H1 (cell line): ENCODE measurements around the gene PRDM15.

ENCODE experiments used
- KDM1A ChIP-seq: fragments of 200-600, 300-600 bp; sonication (generic); IDR thresholded peaks from 2 replicates; pipeline ENCODE4 v1.7.1; 2016; ENCODE audit warnings: mild to moderate bottlenecking, low read length, borderline replicate concordance
- POLR2AphosphoS5 ChIP-seq: IDR thresholded peaks from 2 replicates; pipeline ENCODE4 v1.6.1; 2011; ENCODE audit warnings: low read depth, low read length
- RAD21 ChIP-seq, 2 experiments: IDR thresholded peaks in 1 of 2; conservative IDR thresholded peaks in 1 of 2; 2 replicates each; pipeline ENCODE4 v1.6.1; 2011; ENCODE audit warnings: low read depth in 2 of 2, low read length in 2 of 2, improper control_type of control experiment in 1 of 2, inconsistent platforms in 1 of 2, mild to moderate bottlenecking in 1 of 2, moderate library complexity in 1 of 2
- SIN3A ChIP-seq, 2 experiments: IDR thresholded peaks in 1 of 2; conservative IDR thresholded peaks in 1 of 2; 2 replicates each; pipeline ENCODE4 v1.6.1; 2011 to 2012; ENCODE audit warnings: low read length in 2 of 2, improper control_type of control experiment in 1 of 2, low read depth in 1 of 2, mild to moderate bottlenecking in 1 of 2
- TF ChIP-seq, protein P1 (sequence below), 3 experiments: IDR thresholded peaks; 1 replicate in 2 of 3; 2 replicates in 1 of 3; pipeline versions ENCODE4 v1.5.1 to v1.6.1; 2011; ENCODE audit warnings: low read length in 3 of 3, mild to moderate bottlenecking in 3 of 3, inconsistent platforms in 2 of 3, low read depth in 1 of 3, moderate library complexity in 1 of 3; ENCODE audit not compliant: insufficient read depth in 1 of 3; ENCODE audit errors: control extremely low read depth in 1 of 3

GRCh38 chr21:41850085-41850484 lies 29.1 kb downstream of the PRDM15 start:
- no peak for TF ChIP-seq POLR2AphosphoS5
- TF ChIP-seq, protein P1, sequence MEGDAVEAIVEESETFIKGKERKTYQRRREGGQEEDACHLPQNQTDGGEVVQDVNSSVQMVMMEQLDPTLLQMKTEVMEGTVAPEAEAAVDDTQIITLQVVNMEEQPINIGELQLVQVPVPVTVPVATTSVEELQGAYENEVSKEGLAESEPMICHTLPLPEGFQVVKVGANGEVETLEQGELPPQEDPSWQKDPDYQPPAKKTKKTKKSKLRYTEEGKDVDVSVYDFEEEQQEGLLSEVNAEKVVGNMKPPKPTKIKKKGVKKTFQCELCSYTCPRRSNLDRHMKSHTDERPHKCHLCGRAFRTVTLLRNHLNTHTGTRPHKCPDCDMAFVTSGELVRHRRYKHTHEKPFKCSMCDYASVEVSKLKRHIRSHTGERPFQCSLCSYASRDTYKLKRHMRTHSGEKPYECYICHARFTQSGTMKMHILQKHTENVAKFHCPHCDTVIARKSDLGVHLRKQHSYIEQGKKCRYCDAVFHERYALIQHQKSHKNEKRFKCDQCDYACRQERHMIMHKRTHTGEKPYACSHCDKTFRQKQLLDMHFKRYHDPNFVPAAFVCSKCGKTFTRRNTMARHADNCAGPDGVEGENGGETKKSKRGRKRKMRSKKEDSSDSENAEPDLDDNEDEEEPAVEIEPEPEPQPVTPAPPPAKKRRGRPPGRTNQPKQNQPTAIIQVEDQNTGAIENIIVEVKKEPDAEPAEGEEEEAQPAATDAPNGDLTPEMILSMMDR (IDR thresholded peaks at IDR 0.05; ENCODE audit: control extremely low read depth in 1 of 3, insufficient read depth in 1 of 3, low read depth in 1 of 3, low read length in 3 of 3): no peak
- no peak for TF ChIP-seq KDM1A
- TF ChIP-seq RAD21 (IDR thresholded peaks at IDR 0.05 in 1 of 2, conservative IDR thresholded peaks at IDR 0.05 in 1 of 2; ENCODE audit: low read depth in 2 of 2, low read length in 2 of 2): no peak
- TF ChIP-seq SIN3A (conservative IDR thresholded peaks at IDR 0.05 in 1 of 2, IDR thresholded peaks at IDR 0.05 in 1 of 2; ENCODE audit: low read depth in 1 of 2, low read length in 2 of 2): no peak
